NOMO-1 treated with dmso at 0.1 percent for 144 hours (cell line): ENCODE results near the gene MAP2K2.
"Not testable (repeated sequence)": the region's sequence is repeated elsewhere in the genome, so short reads cannot be mapped to it uniquely, and the experiment has no call there.

Experiments
- DNase-seq: peaks from one replicate; lab custom pipeline; 2025; ENCODE audit not compliant: unreplicated experiment; lab: John Stamatoyannopoulos, UW

MAP2K2 gene

DNA sequence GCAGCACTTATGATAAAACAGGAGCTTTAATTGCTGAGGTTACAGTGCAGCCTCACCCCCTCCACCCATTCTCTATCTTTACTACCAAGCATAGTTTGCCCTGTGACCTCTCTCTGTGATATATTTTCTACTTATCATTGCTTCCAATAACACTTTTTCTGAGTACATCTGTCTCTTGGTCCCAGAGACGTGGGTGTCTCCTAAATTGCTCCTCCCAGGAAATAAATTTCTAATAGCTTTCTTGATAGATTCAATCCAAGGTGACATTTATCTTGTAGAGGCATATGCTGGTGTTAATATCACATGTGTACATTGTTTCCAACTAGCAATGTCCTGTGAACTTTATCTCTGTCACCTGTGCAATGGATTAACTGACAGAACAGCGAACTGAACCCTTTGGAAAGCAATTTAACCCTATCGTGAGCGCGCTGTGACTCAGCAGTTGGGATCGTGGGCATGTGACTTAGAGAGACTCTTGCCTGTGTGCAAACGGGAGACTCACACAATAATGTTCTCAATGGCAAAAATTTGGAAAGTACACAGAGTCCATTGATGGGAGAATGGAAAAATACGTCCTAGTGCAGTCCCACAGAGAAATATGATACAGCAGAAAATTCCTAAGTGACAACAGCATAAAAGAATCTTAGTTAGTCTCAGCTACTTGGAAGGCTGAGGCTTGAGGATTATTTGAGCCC is 7.0 kb upstream of the MAP2K2 start:
- no peak for DNase-seq

DNA sequence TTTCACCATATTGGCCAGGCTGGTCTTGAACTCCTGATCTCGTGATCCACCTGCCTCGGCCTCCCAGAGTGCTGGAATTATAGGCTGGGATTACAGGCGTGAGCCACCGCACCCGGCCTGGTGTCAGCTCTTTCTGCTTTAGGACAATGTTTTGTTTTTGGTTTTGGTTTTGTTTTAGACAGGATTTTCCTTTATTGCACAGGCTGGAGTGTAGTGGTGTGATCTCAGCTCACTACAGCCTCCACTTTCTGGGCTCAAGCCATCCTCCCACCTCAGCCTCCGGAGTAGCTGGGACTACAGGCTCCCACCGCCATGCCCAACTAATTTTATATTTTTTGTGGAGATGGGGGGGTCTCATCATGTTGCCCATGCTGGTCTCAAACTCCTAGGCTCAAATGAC is 5.1 kb upstream of the MAP2K2 start:
- DNase-seq, result not testable (repeated sequence)

DNA sequence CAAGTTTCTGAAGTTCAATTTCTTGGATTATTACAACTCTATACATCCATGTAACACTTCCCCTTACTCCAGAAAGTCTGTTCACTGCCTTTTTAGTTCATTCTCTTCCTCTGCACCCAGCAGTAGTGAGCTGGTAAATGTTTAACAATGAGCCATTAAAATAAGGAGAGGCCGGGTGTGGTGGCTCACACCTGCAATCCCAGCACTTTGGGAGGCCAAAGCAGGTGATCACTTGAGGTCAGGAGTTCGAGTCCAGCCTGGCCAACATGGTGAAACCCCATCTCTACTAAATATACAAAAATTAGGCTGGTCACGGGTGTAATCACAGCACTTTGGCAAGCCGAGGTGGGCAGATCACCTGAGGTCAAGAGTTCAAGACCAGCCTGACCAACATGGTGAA is 3.4 kb upstream of the MAP2K2 start:
- not testable (repeated sequence) for DNase-seq

DNA sequence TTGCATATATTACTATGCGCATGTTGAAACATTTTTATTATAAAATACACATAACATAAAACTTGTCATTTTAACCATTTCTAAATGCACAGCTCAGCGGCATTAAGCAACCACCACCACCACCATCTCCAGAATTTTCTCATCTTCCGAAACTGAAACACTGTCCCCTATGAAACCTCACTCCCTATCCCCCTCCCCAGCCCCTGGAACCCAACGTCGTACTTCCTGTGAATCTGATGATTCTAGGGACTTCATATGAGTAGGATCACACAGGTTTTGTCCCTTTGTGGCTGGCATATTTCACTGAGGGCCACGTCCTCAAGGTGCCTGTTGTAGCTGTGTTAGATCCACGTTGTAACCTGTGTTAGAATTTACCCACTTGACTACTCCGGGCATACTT is 716 bp upstream of the MAP2K2 start:
- no peak for DNase-seq

- DNase-seq, result no peak
Measured at GRCh38 chr19:4122480-4122879, 1.4 kb downstream of the MAP2K2 start.

DNA sequence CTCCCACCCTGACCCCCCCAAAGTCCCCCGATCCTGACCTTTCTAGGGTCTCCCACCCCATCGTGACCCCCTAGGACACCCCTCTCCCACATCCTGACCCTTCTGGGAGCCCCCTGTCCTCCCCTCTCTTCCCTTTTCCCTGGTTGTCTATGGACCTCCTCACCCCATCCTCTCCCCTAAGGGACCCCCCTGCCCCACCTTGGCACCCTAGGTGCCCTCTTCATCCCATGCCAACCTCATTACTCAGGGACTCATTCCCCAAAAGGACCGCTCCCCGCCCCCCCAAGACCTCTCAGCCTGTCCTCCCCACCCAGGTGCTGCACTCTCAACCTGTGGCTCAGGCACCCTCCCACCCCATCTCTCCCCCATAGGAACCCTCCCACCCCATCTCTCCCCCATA is 2.1 kb downstream of the MAP2K2 start:
- no peak for DNase-seq

GRCh38 chr19:4121273-4121612 is 2.7 kb downstream of the MAP2K2 start:
- no peak for DNase-seq

DNA sequence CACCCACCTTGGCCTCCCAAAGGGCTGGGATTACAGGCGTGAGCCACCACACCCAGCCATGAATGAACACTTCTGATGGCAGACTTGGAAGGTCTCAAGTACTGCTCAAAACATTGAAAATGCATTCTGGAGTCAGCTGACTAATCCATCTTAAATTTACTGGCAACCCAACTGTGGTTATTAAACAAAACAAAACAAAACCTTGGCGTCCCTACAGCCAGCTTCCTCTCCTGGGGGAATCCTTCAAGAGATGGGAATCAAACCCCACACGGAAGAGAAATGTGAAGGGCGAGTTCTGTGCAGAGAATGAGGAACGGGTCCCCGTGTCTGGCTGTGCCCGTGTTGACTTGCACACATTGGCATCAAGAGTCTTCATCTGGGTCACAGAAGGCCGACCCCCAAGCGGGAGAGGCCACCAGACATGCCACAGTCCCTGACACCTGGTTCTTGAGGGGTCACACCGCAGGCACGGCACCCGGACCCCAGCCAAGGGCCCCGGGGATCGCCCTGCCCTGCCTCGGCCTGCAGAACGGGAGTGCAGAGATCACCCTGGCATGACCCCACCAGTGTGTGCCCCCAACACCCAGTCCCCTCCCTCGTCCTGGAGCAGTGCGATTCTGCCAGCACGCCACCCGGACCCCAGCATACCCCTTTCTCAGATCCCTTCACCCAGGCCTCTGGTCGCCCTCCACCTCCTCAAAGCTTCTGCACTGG is 3.2 kb downstream of the MAP2K2 start:
- no peak for DNase-seq

- DNase-seq, result no peak
Measured at GRCh38 chr19:4119763-4120162, 4.2 kb downstream of the MAP2K2 start.

GRCh38 chr19:4115818-4116385 is 8.0 kb downstream of the MAP2K2 start:
- no peak for DNase-seq

- DNase-seq, result peak; percentile 77
Measured at GRCh38 chr19:4115050-4115817, 8.7 kb downstream of the MAP2K2 start.

DNA sequence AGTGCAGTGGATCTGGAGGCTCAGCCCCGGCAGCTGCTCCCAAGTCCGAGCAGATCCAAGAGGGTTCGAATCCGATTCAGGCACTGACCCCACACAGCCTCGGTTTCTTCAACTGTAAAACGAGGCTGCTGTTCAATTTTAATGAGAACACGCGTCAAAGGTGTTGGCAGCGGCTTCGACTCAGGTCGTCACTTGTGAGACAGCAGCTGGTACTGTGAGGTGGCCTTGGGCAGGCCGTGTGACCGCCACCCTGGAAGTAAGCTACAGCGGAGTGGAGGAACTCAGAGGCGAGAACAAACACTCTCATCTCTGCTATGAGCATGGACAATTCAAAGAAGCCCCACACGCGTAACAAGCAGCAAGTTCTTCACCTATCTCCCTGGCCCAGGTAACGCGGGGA is 9.7 kb downstream of the MAP2K2 start:
- no peak for DNase-seq

GRCh38 chr19:4113398-4114088 is 10.4 kb downstream of the MAP2K2 start:
- DNase-seq, result no peak

DNA sequence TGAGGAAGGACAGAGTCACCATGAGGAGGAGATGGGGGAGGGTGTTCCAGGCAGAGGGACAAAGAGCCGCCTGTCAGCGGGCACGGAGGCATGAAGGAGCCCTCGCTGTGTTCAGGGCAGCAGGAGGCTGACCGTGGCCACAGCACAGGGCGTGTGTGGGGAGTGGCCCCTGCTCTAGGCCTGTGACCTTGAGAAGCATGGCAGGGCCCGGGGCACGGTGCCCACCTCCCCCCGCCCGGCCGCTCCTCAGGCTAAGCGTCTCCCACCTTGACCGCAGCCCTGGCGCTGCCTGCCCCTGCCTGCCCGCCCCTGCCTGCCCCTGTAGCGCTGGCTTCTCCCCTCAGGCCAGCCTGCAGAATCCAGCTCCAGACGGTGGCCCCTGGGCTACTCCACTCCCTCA is 11.6 kb downstream of the MAP2K2 start:
- DNase-seq, result no peak

DNA sequence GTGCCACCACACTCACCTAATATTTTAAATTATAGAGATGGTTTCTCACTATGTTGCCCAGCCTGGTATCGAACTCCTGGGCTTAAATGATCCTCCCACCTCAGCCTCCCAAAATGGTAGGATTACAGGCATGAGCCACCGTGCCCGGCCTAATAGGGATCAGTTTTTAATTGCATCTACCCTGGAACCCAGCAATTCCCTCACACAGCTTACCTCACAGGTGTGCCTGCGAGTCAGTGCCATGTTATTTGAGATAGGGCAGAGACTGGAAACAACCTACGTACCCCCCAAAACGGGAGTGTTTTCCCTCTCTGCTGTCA is 14.3 kb downstream of the MAP2K2 start:
- no peak for DNase-seq

DNA sequence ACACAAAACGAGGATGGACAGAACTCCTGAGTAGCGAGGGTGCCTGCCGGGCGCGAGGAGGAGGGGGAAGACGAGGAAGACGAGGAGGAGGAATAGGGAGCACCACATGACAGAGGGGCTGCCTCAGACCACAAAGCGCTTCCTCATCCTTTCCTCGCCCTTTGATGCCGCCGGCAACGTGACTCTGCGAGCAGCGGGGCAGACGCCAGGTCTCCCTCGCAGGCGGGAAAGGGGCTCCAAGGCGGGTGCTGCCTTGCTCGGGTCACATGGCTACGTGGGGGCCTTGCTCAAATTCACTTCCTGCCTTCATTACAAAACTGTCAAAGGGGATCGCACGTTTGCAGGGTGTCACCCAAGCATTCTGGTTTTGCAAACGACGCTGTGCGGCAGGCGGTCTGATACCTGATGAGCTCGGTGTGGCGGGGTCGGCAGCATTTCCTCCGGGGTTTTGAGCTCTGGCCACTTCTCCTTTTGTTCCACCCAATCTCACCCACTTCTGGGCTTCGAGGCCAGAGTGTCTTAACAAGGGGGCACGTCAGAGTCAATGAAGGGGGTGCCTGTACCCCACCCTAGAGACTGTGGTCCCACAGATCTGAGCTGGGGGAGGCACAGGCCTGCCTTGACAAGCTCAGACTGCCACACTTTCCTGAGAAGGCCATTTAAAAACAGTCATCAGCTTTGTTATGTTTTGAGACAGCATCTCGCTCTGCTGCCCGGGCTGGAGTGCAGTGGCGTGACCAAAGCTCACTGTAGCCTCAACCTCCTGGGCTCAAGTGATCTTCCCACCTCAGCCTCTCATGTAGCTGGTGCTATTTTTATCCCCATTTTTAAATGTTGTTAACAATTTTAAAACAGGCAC is 14.9 kb downstream of the MAP2K2 start:
- peak; percentile 95 for DNase-seq

DNA sequence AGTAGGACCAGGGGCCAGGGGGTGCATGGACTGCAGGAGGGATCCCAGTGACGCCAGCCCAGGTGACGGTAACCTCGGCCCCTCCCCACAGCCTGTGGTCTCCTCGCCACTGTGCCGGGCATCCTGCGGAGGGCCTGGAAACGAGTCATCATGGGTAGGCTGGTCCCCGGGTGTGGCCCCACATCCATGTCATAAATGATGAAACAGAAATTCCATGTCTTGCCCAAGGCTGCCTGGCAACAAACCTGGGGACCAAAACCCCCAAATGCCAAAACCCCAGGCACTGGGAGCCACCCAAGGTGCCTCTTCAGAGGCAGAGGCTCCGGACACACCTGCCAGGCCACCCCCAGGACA is 20.9 kb downstream of the MAP2K2 start:
- no peak for DNase-seq

DNA sequence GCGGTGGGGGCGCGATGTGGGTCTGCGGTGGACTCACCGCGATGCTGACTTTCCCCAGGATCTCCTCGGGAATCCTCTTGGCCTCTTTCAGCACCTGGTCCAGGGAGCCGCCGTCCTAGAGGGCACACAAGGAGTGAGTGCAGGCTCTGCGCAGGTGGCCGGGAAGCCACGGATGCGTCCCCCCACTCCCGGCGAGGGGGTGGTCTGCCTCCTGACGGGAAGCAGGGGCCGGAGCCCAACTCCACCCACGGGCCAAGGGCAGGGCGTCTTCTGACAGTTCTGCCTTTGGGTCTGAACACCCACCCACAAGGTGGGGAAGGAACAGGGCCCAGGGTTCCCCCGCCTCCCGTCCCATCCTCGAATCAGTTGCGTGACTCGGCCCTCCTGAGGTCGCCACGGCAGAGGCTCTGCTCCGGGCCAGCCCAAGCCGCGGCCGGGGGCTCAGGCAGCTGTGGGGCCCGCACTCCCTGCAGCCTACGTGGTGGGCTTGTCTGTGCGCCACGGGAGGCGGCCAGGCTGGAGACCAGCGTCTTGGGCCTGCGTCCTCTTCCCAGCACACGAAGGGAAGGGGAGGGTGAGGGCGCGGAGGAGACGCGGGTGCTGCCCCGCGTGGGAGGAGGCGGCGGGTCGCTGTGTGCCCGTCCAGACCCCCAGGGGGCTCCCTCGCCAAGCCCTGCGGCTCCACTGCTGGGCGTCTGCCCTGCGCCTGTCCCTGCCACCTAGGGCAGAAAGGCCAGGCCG is 21.4 kb downstream of the MAP2K2 start:
- DNase-seq, result no peak

GRCh38 chr19:4101496-4101770 is 22.5 kb downstream of the MAP2K2 start:
- DNase-seq, result no peak
